ENCODE measurements around the gene CAPN1.

DNA sequence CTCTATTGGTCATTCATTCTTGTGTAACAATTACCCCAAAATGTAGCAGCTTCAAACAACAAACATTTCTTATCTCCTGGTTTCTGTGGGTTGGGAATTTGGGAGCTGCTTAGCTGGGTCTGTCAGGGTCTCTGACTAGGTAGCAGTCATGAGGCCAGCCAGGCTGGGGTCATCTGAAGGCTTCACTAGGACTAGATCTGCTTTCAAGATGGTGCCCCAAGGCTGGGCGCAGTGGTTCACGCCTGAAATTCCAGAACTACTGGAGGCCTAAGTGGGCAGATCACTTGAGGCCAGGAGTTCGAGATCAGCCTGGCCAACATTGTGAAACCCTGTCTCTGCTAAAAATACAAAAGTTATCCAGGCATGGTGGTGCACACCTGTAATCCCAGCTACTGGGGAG, 24.8 kb upstream of the CAPN1 start:
- no peak for TF ChIP-seq POLR2A (IDR thresholded peaks at IDR 0.05)
- TF ChIP-seq, protein P1, sequence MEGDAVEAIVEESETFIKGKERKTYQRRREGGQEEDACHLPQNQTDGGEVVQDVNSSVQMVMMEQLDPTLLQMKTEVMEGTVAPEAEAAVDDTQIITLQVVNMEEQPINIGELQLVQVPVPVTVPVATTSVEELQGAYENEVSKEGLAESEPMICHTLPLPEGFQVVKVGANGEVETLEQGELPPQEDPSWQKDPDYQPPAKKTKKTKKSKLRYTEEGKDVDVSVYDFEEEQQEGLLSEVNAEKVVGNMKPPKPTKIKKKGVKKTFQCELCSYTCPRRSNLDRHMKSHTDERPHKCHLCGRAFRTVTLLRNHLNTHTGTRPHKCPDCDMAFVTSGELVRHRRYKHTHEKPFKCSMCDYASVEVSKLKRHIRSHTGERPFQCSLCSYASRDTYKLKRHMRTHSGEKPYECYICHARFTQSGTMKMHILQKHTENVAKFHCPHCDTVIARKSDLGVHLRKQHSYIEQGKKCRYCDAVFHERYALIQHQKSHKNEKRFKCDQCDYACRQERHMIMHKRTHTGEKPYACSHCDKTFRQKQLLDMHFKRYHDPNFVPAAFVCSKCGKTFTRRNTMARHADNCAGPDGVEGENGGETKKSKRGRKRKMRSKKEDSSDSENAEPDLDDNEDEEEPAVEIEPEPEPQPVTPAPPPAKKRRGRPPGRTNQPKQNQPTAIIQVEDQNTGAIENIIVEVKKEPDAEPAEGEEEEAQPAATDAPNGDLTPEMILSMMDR (IDR thresholded peaks at IDR 0.05): no peak

Measured in heart left ventricle (tissue), 13 donors.